ENCODE measurements around the gene BRAT1.
A peak's percentile ranks its signal among the peaks of the same experiment; 100 is the strongest.

Gene BRAT1

GRCh38 chr7:2559283-2559950 is 4.1 kb upstream of the BRAT1 start:
- no peak for DNase-seq

DNA sequence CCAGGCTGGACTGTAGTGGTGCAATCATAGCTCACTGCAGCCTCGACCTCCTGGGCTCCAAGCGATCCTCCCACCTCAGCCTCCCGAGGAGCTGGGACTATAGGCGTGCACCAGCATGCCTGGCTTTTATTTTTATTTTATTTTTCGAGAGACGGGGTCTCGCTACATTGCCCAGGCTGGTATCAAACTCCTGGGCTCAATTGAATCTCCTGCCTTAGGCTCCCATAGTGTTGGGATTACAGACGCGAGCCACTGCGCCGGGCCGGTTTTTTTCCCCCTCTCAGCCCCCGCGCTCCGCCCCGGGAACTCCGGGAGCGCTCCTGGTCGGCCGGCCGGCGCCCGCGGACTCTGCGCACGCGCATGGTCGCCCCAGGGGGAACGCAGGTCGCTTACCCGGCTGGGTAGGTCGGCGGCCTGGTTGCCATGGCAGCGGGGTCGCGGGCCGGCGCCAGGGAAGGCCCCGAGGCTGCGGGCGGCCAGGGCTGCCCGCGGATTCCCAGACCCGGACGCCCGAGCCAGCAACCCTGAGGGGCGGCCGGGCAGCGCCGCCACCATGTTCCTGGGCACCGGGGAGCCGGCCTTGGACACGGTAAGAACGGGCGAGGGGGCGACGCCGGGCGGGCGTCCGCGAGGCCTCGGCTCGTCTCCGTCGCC is 3.4 kb upstream of the BRAT1 start, which contains the start of gene IQCE:
Gene IQCE, plus strand, starts transcription at position 351 of the 654 bp plus-strand sequence. Its CDS starts 203 bp downstream, at position 554.
- DNase-seq = peak; percentile 64 to 81

GRCh38 chr7:2554661-2555111 is 638 bp downstream of the BRAT1 start:
- DNase-seq = no peak

DNA sequence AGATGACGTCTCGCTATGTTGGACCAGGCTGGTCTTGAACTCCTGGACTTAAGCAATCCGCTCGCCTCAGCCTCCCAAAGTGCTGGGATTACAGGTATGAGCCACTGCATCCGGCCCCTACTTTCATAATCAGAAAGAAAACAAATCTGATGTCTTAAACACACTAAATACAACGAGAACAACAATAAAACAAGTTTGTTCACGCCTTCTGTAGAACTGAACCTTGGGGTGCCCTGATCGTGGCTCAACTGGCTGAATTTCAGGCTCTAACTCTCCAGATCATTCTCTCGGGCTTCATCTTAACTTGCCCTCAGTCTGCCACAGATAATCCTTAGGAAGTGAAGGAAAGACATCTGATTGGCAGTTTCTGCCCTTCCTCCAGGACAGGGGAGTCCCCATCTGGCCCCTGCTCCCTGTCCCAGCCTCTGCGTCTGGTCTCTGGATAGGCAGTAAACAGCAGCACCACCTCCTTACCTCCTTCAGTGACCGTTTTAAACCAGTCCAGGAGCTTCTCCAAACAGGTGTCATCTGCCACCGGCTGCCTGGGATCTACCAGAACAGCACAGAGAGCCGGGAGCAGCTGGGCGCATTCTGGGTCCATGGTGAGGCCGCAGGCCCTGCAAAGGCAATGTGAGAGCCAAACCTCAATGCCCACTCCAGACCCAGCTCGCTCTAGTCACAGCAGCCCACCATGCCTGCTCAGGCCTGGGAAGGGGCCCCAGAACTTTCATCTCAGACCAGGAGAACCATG is 1.3 kb downstream of the BRAT1 start:
- DNase-seq = no peak

DNA sequence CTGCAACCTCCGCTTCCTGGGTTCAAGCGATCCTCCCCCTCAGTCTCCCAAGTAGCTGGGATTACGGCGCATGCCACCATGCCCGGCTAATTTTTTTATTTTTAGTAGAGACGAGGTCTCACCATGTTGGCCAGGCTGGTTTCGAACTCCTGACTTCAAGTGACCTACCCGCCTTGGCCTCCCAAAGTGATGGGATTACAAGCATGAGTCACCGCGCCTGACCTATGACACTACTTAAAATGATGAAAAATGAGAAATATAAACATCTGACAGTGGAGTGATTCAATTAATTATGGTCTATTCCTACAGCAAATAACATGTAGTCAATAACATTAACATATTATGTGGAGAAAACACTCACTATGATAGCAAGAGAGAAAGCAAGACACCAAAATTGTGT is 2.2 kb downstream of the BRAT1 start:
- DNase-seq = no peak

DNA sequence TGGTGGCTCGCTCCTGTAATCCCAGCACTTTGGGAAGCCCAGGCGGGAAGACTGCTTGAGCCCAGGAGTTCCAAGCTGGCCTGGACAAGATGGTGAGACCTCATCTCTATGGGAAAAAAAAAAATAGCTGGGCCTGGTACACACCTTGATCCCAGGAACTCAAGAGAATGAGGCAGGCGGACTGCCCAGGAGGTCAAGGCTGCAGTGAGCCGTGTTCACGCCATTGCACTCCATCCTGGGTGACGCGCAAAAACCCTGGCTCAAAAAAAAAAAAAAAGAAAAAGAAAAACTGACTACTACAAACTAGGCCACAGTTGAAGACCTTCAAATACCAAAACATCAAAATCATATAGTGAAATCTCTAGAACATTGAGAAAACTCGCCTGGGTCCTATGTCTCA is 3.9 kb downstream of the BRAT1 start:
- DNase-seq = no peak

GRCh38 chr7:2546776-2547586 is 8.3 kb downstream of the BRAT1 start:
- DNase-seq = no peak

DNA sequence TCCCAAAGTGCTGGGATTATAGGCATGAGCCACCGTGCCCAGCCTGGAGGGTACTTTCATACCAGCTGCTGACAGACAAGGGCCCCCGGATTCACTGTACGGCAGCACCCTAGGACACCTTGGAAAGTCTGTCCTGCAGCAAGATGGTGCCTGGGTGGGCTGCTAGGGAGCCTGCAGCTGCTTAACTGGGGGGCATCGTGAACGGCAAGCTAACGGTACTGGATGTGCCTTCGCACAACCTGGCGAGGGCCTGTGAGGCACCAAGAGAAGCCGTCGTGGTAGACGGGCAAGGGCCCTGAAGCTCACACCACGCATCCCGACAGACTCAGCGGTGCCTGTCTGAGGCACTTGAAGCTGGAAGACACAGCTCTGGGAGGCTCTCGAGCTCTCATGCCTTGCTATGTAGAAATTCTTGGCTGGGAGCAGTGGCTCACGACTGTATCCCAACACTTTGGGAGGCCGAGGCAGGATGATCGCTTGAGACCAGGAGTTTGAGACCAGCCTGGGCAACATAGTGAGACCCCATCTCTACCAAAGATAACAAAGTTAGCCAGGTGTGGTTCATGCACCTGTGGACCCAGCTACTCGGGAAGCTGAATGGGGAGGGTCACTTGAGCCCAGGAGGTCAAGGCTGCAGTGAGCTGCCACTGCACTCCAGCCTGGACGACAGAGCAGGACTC is 9.4 kb downstream of the BRAT1 start:
- no peak for DNase-seq

DNA sequence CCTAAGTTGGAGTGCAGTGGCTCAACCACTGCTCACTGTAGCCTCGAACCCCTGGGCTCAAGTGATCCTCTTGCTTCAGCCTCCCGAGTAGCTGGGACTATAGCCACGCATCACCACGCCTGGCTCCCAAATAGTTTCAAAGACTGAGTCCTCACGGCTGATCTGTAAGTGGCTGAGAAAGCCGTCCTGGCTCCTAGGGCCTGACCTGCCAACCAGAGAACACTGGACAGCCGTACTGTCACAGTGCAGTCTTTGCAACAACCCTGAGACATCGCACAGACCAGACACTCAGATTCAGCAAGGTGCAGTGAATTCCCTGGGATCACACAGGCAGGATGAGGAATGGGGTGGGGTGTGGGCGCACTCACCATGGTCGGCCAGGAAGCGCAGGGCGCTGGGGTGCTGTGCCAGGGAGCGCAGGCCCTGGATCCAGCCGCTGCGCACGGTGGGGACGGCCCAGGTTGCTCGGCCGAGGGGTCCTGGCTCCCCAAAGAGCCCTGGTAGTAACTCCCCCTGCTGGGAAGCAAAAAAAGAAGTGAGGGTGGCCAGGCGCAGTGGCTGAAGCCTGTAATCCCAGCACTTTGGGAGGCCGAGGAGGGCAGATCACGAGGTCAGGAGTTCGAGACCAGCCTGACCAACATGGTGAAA is 10.7 kb downstream of the BRAT1 start:
- no peak for DNase-seq

DNA sequence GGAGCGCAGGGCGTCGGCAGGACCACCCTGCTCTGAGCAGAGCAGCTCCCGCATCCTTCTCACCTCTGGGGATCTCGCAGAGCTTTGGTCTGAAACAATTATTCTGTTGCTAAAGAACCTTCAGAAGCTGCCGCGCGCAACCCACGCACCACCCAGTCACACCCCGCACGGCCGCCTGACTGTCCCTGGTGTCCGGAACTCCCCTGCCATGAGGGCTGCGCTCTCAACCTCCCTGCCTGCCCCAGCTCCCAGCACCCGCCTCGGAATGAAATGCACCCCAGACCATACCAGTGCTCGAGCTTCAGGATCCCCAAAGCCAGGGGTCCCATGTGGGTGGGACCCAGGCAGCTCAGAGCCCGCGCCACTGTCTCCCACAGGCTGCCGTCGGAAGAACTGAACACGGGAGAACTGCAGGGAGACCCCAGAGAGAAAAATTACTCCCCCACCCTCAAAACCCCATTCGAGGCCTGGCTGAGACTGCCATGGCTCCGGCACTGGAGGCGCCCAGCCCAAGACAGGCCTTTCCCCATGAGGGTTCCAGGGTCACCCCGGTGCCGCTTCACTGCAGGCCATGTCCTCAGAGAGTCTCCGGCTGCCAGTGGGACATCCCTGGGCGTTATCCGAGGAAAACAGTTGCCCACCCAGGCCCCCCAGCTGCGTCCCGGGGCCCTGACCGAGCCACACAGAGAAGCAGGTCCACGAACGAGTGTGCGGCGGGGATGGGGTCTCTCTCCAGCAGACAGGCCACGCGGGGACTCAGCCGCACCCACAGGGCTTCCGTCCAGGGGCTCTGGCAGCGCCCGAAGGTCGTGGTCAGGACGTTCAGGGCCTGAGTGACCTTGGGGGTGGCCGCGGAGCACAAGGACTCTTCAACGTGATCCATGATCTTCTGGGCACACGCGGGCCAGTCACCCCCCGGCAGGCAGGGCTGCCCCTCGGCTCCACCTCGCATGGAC is 12.1 kb downstream of the BRAT1 start:
- DNase-seq = no peak

GRCh38 chr7:2542011-2542915 is 13.1 kb downstream of the BRAT1 start:
- DNase-seq = no peak

DNA sequence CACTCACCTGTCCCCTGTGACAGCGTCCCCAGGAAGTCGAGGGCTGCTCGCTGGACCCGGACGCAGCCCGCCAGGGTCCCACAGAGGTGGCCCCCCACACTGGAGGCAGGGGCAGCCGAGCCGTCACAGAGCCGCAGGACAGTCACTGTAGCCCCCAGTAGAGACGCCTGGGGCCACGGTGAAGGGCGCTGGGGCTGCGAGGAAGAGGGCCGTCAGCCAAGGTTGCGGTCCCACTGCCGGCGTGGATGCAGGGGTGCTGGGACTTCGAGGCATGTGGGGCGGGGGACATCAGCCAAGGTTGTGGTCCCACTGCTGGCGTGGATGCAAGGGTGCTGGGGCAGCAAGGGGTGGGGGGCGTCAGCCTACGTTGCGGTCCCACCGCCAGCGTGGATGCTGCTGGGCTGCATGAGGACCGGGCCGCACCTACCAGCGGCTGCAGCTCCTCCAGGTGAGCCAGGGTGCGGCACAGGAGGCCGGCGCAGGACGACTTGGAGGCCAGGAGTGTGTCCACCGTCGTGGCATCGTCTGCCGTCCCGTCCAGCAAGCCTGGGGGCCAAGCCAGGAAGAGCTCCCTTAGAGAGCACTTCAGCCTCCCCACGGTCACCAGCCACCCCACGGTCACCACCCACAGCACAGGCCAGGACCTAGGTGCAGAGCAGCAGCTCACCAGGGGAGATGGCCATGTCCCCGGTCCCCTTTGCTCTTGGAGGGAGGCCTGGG is 13.9 kb downstream of the BRAT1 start:
- no peak for DNase-seq

- no peak for DNase-seq
Measured at GRCh38 chr7:2540641-2541051, 14.7 kb downstream of the BRAT1 start.

- no peak for DNase-seq
Measured at GRCh38 chr7:2540133-2540532, 15.2 kb downstream of the BRAT1 start.

DNA sequence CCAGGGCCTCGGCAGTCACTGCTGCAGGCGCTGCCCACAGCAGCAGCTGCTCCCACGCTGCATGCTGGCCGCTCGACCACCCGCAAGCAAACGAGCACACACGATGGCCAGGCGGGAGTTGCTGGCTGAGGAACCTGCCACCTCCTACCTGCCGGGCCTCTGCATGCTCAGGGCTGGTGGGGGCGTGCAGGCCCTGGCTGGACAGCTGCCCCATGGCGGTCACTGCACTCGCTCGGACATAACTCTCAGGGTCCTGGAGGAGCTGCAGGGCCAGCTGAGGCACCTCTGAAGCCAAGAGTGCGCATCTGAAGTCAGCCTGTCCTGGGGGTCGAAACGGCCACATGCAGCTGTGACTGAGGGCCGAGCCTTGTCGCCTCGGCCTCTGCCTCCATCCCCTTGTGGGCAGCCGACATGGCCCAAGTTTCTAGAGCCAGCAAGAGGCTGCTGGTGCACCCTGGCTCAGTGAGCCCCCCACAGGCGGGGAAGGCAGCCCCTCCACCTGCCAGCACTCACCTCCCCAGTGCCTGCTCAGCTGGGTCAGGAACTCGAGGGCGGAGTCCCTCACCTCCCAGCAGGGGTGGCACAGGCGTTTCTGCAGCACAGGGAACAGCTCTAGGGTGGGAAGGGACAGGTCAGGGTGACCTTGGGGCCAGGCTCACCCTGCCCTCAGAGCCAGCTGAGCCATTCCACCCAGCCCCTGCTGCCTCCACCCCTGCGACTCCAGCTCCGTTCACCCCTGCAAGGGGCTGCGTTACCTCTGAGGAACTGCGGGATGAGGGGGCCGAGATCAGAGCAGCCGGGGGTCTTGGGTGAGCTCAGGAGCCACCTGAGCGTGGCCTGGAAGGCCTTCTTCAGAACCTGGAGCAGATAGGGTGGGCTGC is 16.1 kb downstream of the BRAT1 start:
- no peak for DNase-seq

DNA sequence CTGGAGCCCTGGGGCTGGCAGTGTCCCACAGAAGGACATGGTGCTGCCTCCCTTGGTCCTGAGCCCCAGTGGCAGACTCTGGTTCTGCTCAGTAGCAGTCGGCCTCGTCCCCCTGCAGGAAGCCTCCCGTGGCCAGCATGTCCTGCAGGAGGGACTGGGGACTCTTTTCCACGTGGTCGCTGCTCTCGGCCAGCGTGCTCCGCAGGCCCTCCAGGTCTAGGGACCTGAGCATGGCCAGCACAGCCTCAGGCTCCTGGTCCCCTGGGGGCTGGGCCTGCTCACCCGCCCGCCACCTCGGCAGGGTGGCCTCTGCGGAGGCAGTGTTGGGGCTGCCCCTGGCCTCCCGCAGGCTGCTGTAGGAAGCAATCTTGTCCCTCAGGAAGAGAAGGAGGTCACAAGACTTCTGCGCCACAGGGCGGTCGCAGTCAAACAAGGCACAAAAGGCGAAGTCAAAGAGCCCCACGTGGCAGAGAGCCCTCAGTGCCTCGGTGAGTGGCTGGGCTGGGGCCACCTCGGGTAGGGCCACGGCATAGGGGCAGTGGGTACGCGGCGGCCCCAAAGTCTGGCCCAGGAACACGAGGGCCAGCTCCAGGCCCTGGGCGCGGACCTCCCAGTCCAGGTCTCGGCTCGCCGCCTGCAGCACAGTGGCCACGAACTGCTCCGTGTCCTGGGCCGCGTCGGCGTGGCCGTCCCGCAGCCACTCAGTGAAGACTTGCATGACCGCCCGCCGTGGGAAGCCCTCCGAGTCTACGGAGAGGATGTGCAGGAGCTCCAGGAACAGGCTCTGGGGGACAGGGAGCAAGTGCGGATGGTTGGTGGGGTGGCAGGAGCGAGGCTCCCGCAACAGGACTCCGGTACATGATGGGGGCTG is 17.1 kb downstream of the BRAT1 start:
- DNase-seq = no peak

Data from AML-193 (cell line).